Uterus (tissue), 4 donors: ENCODE results near the gene DOC2A. TPM values are rescaled to one million over a fixed set of nuclear protein-coding genes. Genes with fewer than 3 reads are reported as not detected.
"Not testable (repeated sequence)": the region's sequence is repeated elsewhere in the genome, so short reads cannot be mapped to it uniquely, and the experiment has no call there.

ENCODE experiments used
- DNase-seq, 2 donors: peaks; one replicate each; pipeline ENCODE4 v3.0.0-alpha.2; 2019 to 2020
- H3K27ac ChIP-seq, 2 donors: fragments of 200-600 bp; sonication (generic); 1 replicate in 1 of 2; 2 replicates in 1 of 2; pipeline ENCODE4 v1.5.1; 2016 to 2018
- H3K27me3 ChIP-seq, 2 donors: fragments of 200-600 bp; sonication (generic); one replicate each; pipeline ENCODE4 v1.5.1; 2018 to 2019; ENCODE audit warnings: control low read depth in 1 of 2
- H3K36me3 ChIP-seq, 2 donors: fragments of 200-600 bp; sonication (generic); one replicate each; pipeline ENCODE4 v1.5.1; 2019; ENCODE audit warnings: control low read depth in 1 of 2
- H3K4me1 ChIP-seq, 2 donors: fragments of 200-600 bp; sonication (generic); one replicate each; pipeline ENCODE4 v1.5.1; 2018 to 2019; ENCODE audit warnings: control low read depth in 1 of 2
- H3K4me3 ChIP-seq, 2 donors: fragments of 200-600 bp; sonication (generic); 1 replicate in 1 of 2; 2 replicates in 1 of 2; pipeline ENCODE4 v1.5.1; 2018 to 2019; ENCODE audit warnings: mild to moderate bottlenecking in 1 of 2
- H3K9me3 ChIP-seq, 2 donors: fragments of 200-600 bp; sonication (generic); one replicate each; pipeline ENCODE4 v1.5.1; 2019; ENCODE audit warnings: control low read depth in 1 of 2
- POLR2A ChIP-seq, 2 donors: fragments of 450-650 bp; IDR thresholded peaks; one replicate each; pipeline ENCODE4 v1.6.1; 2016; ENCODE audit warnings: antibody characterized with exemption in 2 of 2, mild to moderate bottlenecking in 1 of 2, moderate library complexity in 1 of 2
- intact Hi-C: fragments of 100-400 bp; cut with DNase I; formaldehyde crosslinking; loops from one replicate; pipeline ENCODE4 v1.15.1; 2023; ENCODE audit warnings: low total_unique reads
- total RNA-seq, 4 donors: library from RNA; depleted of rRNA in 3 of 4; stranded (reverse); fragments of >200 nt in 3 of 4; gene quantifications; one replicate each; pipeline versions ENCODE4 v1.1.0 to v1.2.4, GENCODE V29; 2014 to 2023
- TF ChIP-seq, protein P1 (sequence below), 4 experiments: fragments of 200-600 bp in 2 of 4; fragments of 450-650 bp in 2 of 4; sonication (generic) in 2 of 4; IDR thresholded peaks; one replicate each; pipeline ENCODE4 v1.5.1; 2016 to 2019; ENCODE audit warnings: antibody characterized with exemption in 4 of 4, mild to moderate bottlenecking in 2 of 4, moderate library complexity in 1 of 4
- donor health status: DM: yes; HTN: yes; CAD: no.

Gene DOC2A
- total RNA-seq, 4 donors from 2014 or later, result 1.0 to 2.6 (median 1.8) TPM; not detected in 1

DNA sequence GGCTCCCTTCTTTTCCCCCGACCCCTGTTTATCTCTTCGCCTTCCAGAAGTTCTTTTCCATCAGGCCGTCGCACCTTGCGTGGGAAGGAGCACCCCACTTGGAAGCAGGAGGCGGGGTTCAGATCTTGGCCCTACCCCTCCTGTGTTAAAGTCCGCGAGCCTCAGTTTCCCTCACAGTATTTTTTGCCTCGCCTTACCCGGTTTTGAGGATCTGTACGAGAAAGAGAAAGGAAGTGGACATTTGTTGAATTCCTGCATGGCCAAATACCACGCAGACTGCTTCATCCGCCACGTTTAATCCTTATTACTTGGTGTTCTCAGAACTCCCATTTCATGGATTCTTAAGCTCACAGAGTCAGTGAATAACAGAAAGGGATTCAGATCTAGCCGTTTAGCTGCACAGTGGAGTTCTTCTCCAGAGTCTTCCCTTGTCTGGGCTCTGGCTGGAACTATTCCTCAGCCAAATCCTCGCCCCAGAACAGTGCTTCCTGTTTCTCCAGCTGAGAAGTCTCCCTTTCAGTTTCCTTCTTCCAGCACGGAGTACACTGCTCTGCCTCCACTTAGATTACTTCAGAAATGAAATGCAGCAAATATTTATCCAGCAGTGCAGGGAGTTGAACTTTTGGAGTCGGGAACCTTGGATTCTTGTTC lies 48.4 kb downstream of the DOC2A start:
- intact Hi-C loops, result no loop called here
- Histone ChIP-seq H3K27ac (peak overlapping the region; percentile 87 to 92), H3K9me3 (no peaks in the 10 kb centered on the region), H3K4me1 (no peaks in the 10 kb centered on the region), H3K4me3 (peak overlapping the region; percentile 67 to 71), H3K27me3 (no peaks in the 10 kb centered on the region), H3K36me3 (no peaks in the 10 kb centered on the region)
- TF ChIP-seq, protein P1, sequence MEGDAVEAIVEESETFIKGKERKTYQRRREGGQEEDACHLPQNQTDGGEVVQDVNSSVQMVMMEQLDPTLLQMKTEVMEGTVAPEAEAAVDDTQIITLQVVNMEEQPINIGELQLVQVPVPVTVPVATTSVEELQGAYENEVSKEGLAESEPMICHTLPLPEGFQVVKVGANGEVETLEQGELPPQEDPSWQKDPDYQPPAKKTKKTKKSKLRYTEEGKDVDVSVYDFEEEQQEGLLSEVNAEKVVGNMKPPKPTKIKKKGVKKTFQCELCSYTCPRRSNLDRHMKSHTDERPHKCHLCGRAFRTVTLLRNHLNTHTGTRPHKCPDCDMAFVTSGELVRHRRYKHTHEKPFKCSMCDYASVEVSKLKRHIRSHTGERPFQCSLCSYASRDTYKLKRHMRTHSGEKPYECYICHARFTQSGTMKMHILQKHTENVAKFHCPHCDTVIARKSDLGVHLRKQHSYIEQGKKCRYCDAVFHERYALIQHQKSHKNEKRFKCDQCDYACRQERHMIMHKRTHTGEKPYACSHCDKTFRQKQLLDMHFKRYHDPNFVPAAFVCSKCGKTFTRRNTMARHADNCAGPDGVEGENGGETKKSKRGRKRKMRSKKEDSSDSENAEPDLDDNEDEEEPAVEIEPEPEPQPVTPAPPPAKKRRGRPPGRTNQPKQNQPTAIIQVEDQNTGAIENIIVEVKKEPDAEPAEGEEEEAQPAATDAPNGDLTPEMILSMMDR (IDR thresholded peaks at IDR 0.05), result no peak
- TF ChIP-seq POLR2A (IDR thresholded peaks at IDR 0.05), result no peak
- no peak for DNase-seq

DNA sequence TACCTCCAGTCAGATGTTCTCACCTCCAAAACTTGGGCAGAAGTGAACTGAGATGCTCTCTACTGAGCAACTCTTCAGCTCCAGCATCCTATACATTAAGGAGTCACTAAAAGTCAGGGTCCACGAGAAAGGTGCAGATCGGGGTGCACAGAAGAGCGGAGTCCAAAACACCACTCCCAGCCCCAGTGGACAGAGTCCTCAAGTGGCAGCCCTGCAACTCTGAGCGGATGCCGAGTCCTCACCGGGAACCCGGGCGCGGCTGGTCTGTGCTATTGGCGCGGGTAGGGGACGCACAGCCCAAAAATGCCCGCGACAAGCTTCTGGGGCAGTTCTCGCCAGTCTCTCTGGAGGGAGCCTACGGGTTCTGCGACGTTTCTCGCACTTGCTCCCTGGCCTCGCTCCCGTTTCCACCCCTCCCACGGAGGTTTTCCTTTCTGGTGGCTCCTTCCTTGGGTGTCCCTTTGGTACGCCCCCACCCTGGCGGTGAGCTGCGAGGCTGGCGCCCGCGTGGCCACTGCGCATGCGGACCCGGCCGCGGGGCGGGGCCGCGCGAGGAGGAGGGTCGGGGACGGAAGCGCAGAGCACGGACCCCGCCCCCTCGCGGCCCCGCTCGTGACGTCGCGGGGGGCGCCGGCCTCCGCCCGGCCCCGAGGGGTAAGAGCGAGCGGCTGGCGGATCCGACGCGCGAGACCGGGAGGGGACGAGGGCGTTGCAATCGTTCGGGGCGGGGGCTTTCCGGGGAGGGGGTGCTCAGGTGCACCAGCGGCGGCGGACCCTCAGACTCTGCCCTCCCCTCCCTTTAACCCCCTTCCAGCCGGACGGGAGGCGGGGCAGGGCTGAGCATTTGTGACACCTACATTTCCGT lies 49.1 kb downstream of the DOC2A start, which contains the start of gene TMEM219:
TSS of gene TMEM219 (plus strand) at position 601 of the 865 bp plus-strand sequence. CDS start 1,065 bp downstream, outside the sequence.
- Histone ChIP-seq H3K9me3 (no peaks in the 10 kb centered on the region), H3K27me3 (no peaks in the 10 kb centered on the region), H3K36me3 (no peaks in the 10 kb centered on the region), H3K4me1 (no peaks in the 10 kb centered on the region), H3K4me3 (peak within 1 kb of the TSS; percentile 67 to 71), H3K27ac (peak within 1 kb of the TSS; percentile 87 to 92)
- peak; percentile 66 to 83 for TF ChIP-seq POLR2A (IDR thresholded peaks at IDR 0.05)
- TF ChIP-seq, protein P1 (IDR thresholded peaks at IDR 0.05), result peak; percentile 23 to 88 (median 69)
- peak; percentile 89 to 95 for DNase-seq
- intact Hi-C loops, result no loop called here

DNA sequence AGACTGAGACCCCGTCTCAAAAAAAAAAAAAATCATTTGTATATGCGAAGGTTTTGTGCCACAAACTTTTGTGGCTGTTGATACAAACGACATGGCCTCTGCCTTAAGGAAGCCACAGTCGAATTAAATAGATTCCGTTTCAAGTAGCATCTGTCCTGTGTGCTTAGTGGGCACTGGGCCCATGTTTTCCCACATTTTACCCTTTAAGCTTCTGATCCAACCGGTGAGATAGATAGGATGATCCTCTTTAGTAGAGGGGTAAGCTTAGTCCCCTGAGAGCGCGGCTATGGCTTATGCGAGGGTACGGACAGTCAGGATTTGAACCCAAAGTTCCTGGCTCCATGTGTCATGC lies 49.7 kb downstream of the DOC2A start:
- no peak for TF ChIP-seq POLR2A (IDR thresholded peaks at IDR 0.05)
- TF ChIP-seq, protein P1 (IDR thresholded peaks at IDR 0.05), result no peak
- no peaks in the 10 kb centered on the region for H3K4me1 ChIP-seq
- H3K27me3 ChIP-seq, result no peaks in the 10 kb centered on the region
- H3K9me3 ChIP-seq, result no peaks in the 10 kb centered on the region
- DNase-seq, result no peak
- peak overlapping the region; percentile 67 to 71 for H3K4me3 ChIP-seq
- no peaks in the 10 kb centered on the region for H3K36me3 ChIP-seq
- intact Hi-C loops, result no loop called here
- peak overlapping the region; percentile 87 to 92 for H3K27ac ChIP-seq

DNA sequence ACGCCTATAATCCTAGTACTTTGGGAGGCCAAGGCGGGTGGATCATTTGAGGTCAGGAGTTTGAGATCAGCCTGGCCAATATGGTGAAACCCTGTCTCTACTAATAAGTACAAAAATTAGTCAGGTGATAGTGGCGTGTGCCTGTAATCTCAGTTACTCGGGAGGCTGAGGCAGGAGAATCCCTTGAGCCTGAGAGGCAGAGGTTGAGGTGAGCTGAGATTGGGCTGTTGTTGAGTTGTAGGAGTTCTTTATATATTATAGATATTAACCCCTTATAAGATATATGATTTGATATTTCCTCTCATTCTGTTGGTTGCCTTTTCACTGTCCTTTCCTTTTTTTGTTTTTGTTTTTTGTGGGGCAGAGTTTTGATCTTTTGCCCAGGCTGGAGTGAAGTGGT lies 51.0 kb downstream of the DOC2A start:
- intact Hi-C loops, H3K27me3 ChIP-seq, DNase-seq, H3K9me3 ChIP-seq, H3K36me3 ChIP-seq, H3K4me3 ChIP-seq, H3K4me1 ChIP-seq, H3K27ac ChIP-seq: not testable (repeated sequence)

DNA sequence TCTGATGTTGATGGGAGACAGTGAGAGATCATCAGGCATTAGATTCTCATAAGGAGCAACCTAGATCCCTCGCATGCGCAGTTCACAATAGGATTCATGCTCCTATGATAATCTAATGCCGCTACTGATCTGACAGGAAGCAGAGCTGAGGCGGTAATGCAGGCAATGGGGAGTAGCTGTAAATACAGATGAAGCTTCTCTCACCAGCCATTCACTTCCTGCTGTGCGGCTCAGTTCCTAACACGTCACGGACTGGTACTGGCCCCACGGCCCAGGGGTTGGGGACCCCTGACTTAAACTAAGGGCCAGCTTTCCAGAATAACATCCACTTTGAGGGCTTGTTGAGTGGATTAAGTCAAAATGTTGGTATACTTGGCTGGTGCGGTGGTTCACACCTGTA lies 51.5 kb downstream of the DOC2A start:
- intact Hi-C loops, result no loop called here

More for the DNA sequence above, 51.5 kb downstream of the DOC2A start:
- no peaks in the 10 kb centered on the region for H3K9me3 ChIP-seq
- H3K4me1 ChIP-seq, result no peaks in the 10 kb centered on the region
- H3K36me3 ChIP-seq, result no peaks in the 10 kb centered on the region
- no peak for DNase-seq
- no peak overlapping the region for H3K4me3 ChIP-seq
- H3K27ac ChIP-seq, result no peak overlapping the region
- TF ChIP-seq POLR2A (IDR thresholded peaks at IDR 0.05), result no peak
- TF ChIP-seq, protein P1 (IDR thresholded peaks at IDR 0.05), result no peak
- no peaks in the 10 kb centered on the region for H3K27me3 ChIP-seq
